HepG2 (cell line): ENCODE data around the gene DUSP22. TPM values are rescaled to one million over a fixed set of nuclear protein-coding genes. Genes with fewer than 3 reads are reported as not detected.
"Not testable (repeated sequence)": the region's sequence is repeated elsewhere in the genome, so short reads cannot be mapped to it uniquely, and the experiment has no call there.

Experiments used
- ATAC-seq: fragments of 200-7000 bp; cut with Tn5 transposase; 3 replicates; pipeline ENCODE4 v1.9.1; 2020; ENCODE audit warnings: mild to moderate bottlenecking, moderate library complexity
- BruUV-seq: library from RNA; stranded (reverse); fragments of 400-500 nt; replicated peaks from 2 replicates; lab custom pipeline; 2021; lab: Mats Ljungman, UMichigan
- CTCF ChIA-PET: fragments of 300-600 bp; formaldehyde crosslinking; extraction: SDS; loops from one replicate; lab custom pipeline; 2021; ENCODE audit warnings: low total read pairs, inconsistent platforms, low intra/inter-chr PET ratio; lab: Yijun Ruan, JAX
- POLR2A ChIA-PET: fragments of 350-600 bp; sonication (Branson Sonifier 250); formaldehyde crosslinking; loops from one replicate; lab custom pipeline; 2020; ENCODE audit warnings: antibody characterized with exemption, inconsistent platforms; lab: Yijun Ruan, JAX
- DNase-seq: peaks from one replicate; pipeline ENCODE4 v3.0.0-alpha.2; 2015; ENCODE audit warnings: low spot score
- FAIRE-seq: peaks from 3 replicates; lab custom pipeline; 2011; peaks lifted over from hg19 to GRCh38; lab: Jason Lieb, UNC
- H2AFZ ChIP-seq: one replicate; pipeline ENCODE4 v1.6.1; 2011; ENCODE audit warnings: low read length, inconsistent platforms
- H3K27ac ChIP-seq: fragments of 300-600 bp; 3 replicates; pipeline ENCODE4 v1.8.0; 2011; ENCODE audit warnings: mixed run types, mild to moderate bottlenecking, mixed read lengths, low read length, inconsistent platforms; ENCODE audit not compliant: insufficient read depth; ENCODE audit errors: extremely low read length
- H3K27me3 ChIP-seq, 2 experiments: fragments of 200-600 bp in 1 of 2; 2 replicates in 1 of 2; 3 replicates in 1 of 2; pipeline versions ENCODE4 v1.6.0 to v1.8.0; 2011; ENCODE audit warnings: low read length in 2 of 2, mild to moderate bottlenecking in 2 of 2, moderate library complexity in 2 of 2, inconsistent platforms in 1 of 2; ENCODE audit not compliant: insufficient read depth in 2 of 2, control insufficient read depth in 1 of 2
- H3K36me3 ChIP-seq, 2 experiments: fragments of 200-600 bp in 1 of 2; replicated peaks in 1 of 2; 2 replicates in 1 of 2; 3 replicates in 1 of 2; pipeline versions ENCODE4 v1.5.1 to v1.8.0; 2011; ENCODE audit warnings: low read length in 2 of 2, inconsistent platforms in 1 of 2; ENCODE audit not compliant: insufficient read depth in 2 of 2, control insufficient read depth in 1 of 2
- H3K4me1 ChIP-seq: 2 replicates; pipeline ENCODE4 v1.5.1; 2012; ENCODE audit warnings: low read length, inconsistent platforms; ENCODE audit not compliant: insufficient read depth
- H3K4me2 ChIP-seq: 2 replicates; pipeline ENCODE4 v1.6.0; 2011; ENCODE audit warnings: low read depth, low read length, inconsistent platforms
- H3K4me3 ChIP-seq, 3 experiments: fragments of 200-600 bp in 1 of 3; sonication (generic), shearing (Covaris generic) in 1 of 3; replicated peaks in 1 of 3; 2 replicates each; pipeline ENCODE4 v1.5.1; 2011 to 2016; ENCODE audit warnings: low read length in 3 of 3, inconsistent platforms in 2 of 3, low read depth in 2 of 3, mild to moderate bottlenecking in 2 of 3, control low read depth in 1 of 3, mixed read lengths in 1 of 3; ENCODE audit not compliant: insufficient read depth in 1 of 3
- H3K79me2 ChIP-seq: one replicate; pipeline ENCODE4 v1.6.1; 2011; ENCODE audit warnings: low read length, inconsistent platforms; ENCODE audit not compliant: insufficient read depth
- H3K9ac ChIP-seq: 2 replicates; pipeline ENCODE4 v1.6.0; 2011; ENCODE audit warnings: mild to moderate bottlenecking, low read depth, low read length, inconsistent platforms; ENCODE audit not compliant: insufficient read depth
- H3K9me3 ChIP-seq: 2 replicates; pipeline ENCODE4 v1.5.1; 2012; ENCODE audit warnings: mild to moderate bottlenecking, low read length
- H4K20me1 ChIP-seq: 2 replicates; pipeline ENCODE4 v1.6.0; 2011; ENCODE audit warnings: inconsistent platforms, mild to moderate bottlenecking, low read length, moderate library complexity; ENCODE audit not compliant: insufficient read depth
- WGBS: methylation state at CpG from one replicate; pipeline ENCODE4 v1.1.6; 2017; ENCODE audit warnings: low lambda C conversion rate; 5-methylcytosine and 5-hydroxymethylcytosine counted together
- in situ Hi-C: cut with HindIII; loops from 2 replicates; pipeline ENCODE4 v1.10.0; 2017; ENCODE audit warnings: low pct_unique_long_range_greater_than_20kb; ENCODE audit not compliant: extremely low pct_ligation_motif_present
- intact Hi-C: fragments of 100-400 bp; cut with micrococcal nuclease; formaldehyde crosslinking; loops from one replicate; pipeline ENCODE4 v1.10.0; 2022; ENCODE audit not compliant: unreplicated experiment
- polyA plus RNA-seq, 8 experiments: library from polyadenylated mRNA; depleted of rRNA in 3 of 8; stranded (reverse) in 7 of 8; unstranded in 1 of 8; fragments of >200 nt; fragmentation: Illumina TruSeq in 4 of 8; extraction: Trizol in 4 of 8; gene quantifications; 2 replicates each; pipeline versions ENCODE4 v1.2.1 to v1.2.3, GENCODE V29; 2011 to 2016; ENCODE audit warnings: low read depth in 4 of 8, missing spikeins in 1 of 8, mixed read lengths in 1 of 8; ENCODE audit not compliant: insufficient read depth in 1 of 8
- total RNA-seq, 5 experiments: library from RNA; depleted of rRNA; stranded (reverse); fragments of >200 nt; fragmentation: Illumina TruSeq; extraction: Trizol; gene quantifications; 2 replicates each; pipeline ENCODE4 v1.2.3, GENCODE V29; 2016; ENCODE audit warnings: low read depth in 1 of 5
- TF ChIP-seq, protein P1 (sequence below): sonication (generic); formaldehyde crosslinking; IDR thresholded peaks from 2 replicates; pipeline ENCODE4 v1.4.0; 2020; ENCODE audit warnings: missing genetic modification reagents

Gene DUSP22
- total and polyA plus RNA-seq, 2 of the 13 experiments (the other 11 are each of a cell fraction or from before 2014, with no cell fraction given), result 20.2 to 32.8 TPM

- TF ChIP-seq, protein P1, sequence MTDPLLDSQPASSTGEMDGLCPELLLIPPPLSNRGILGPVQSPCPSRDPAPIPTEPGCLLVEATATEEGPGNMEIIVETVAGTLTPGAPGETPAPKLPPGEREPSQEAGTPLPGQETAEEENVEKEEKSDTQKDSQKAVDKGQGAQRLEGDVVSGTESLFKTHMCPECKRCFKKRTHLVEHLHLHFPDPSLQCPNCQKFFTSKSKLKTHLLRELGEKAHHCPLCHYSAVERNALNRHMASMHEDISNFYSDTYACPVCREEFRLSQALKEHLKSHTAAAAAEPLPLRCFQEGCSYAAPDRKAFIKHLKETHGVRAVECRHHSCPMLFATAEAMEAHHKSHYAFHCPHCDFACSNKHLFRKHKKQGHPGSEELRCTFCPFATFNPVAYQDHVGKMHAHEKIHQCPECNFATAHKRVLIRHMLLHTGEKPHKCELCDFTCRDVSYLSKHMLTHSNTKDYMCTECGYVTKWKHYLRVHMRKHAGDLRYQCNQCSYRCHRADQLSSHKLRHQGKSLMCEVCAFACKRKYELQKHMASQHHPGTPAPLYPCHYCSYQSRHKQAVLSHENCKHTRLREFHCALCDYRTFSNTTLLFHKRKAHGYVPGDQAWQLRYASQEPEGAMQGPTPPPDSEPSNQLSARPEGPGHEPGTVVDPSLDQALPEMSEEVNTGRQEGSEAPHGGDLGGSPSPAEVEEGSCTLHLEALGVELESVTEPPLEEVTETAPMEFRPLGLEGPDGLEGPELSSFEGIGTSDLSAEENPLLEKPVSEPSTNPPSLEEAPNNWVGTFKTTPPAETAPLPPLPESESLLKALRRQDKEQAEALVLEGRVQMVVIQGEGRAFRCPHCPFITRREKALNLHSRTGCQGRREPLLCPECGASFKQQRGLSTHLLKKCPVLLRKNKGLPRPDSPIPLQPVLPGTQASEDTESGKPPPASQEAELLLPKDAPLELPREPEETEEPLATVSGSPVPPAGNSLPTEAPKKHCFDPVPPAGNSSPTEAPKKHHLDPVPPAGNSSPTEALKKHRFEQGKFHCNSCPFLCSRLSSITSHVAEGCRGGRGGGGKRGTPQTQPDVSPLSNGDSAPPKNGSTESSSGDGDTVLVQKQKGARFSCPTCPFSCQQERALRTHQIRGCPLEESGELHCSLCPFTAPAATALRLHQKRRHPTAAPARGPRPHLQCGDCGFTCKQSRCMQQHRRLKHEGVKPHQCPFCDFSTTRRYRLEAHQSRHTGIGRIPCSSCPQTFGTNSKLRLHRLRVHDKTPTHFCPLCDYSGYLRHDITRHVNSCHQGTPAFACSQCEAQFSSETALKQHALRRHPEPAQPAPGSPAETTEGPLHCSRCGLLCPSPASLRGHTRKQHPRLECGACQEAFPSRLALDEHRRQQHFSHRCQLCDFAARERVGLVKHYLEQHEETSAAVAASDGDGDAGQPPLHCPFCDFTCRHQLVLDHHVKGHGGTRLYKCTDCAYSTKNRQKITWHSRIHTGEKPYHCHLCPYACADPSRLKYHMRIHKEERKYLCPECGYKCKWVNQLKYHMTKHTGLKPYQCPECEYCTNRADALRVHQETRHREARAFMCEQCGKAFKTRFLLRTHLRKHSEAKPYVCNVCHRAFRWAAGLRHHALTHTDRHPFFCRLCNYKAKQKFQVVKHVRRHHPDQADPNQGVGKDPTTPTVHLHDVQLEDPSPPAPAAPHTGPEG (CRISPR knock-in tag), result no peak
These were observed 7.1 kb upstream of the DUSP22 start (continued) for GRCh38 chr6:285030-285771.

DNA sequence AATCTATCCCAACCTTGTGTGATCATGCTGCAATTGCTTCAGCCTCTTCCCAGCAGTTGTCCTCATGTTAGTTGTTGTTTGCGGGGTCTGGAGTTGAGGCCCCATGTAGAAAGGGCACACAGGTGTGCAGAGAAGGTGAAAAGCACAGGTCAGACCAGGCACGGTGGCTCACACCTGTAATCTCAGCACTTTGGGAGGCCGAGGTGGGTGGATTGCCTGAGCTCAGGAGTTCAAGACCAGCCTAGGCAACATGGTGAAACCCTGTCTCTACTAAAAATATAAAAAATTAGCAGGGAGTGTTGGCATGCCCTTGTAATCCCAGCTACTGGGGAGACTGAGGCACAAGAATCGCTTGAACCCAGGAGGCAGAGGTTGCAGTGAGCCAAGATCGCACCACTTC, 6.4 kb upstream of the DUSP22 start:
- FAIRE-seq, H3K4me1 ChIP-seq, BruUV-seq, ATAC-seq, H3K4me2 ChIP-seq, intact Hi-C loops, H2AFZ ChIP-seq, H4K20me1 ChIP-seq, CTCF ChIA-PET, H3K36me3 ChIP-seq, H3K9me3 ChIP-seq, H3K79me2 ChIP-seq, DNase-seq, H3K9ac ChIP-seq, in situ Hi-C loops, H3K4me3 ChIP-seq, POLR2A ChIA-PET, H3K27ac ChIP-seq: not testable (repeated sequence)
- H3K27me3 ChIP-seq, result peaks cover 0 to 39% of the 10 kb centered on the region in 2 experiments
- WGBS, result 19% methylated on average over 5 of the region's 5 CpGs
